DND-41 (cell line): ENCODE measurements around the gene C17orf107.
"Not testable (repeated sequence)": the region's sequence is repeated elsewhere in the genome, so short reads cannot be mapped to it uniquely, and the experiment has no call there.

ENCODE experiments used
- ATAC-seq: fragments of 200-7000 bp; cut with Tn5 transposase; 3 replicates; pipeline ENCODE4 v1.9.1; 2021; ENCODE audit warnings: low read depth; ENCODE audit not compliant: insufficient read depth
- DNase-seq: peaks from one replicate; pipeline ENCODE4 v3.0.0-alpha.2; 2020
- H2AFZ ChIP-seq: 2 replicates; pipeline ENCODE4 v1.6.0; 2012; ENCODE audit warnings: low read depth, low read length
- H3K27ac ChIP-seq: 2 replicates; pipeline ENCODE4 v1.5.1; 2012; ENCODE audit warnings: low read length, inconsistent platforms
- H3K27me3 ChIP-seq: fragments of 200-600 bp; sonication (generic); 2 replicates; pipeline ENCODE4 v1.6.0; 2012; ENCODE audit warnings: low read length, mild to moderate bottlenecking, inconsistent platforms; ENCODE audit not compliant: insufficient read depth, poor library complexity
- H3K36me3 ChIP-seq: 2 replicates; pipeline ENCODE4 v1.5.1; 2012; ENCODE audit warnings: low read length, inconsistent platforms; ENCODE audit not compliant: insufficient read depth
- H3K4me1 ChIP-seq: 2 replicates; pipeline ENCODE4 v1.5.1; 2012; ENCODE audit warnings: mild to moderate bottlenecking, low read length; ENCODE audit not compliant: insufficient read depth
- H3K4me2 ChIP-seq: 2 replicates; pipeline ENCODE4 v1.6.0; 2012; ENCODE audit warnings: mild to moderate bottlenecking, moderate library complexity, low read length, inconsistent platforms; ENCODE audit not compliant: insufficient read depth
- H3K4me3 ChIP-seq, 2 experiments: fragments of 200-600 bp in 1 of 2; shearing (Covaris generic) in 1 of 2; 2 replicates each; pipeline ENCODE4 v1.5.1; 2012 to 2016; ENCODE audit warnings: inconsistent platforms in 2 of 2, low read length in 2 of 2, mild to moderate bottlenecking in 2 of 2, low read depth in 1 of 2, moderate library complexity in 1 of 2
- H3K79me2 ChIP-seq: 2 replicates; pipeline ENCODE4 v1.6.0; 2012; ENCODE audit warnings: low read length, inconsistent platforms; ENCODE audit not compliant: insufficient read depth
- H3K9ac ChIP-seq: 2 replicates; pipeline ENCODE4 v1.6.0; 2012; ENCODE audit warnings: low read depth, mild to moderate bottlenecking, inconsistent platforms, low read length, moderate library complexity
- H3K9me3 ChIP-seq: 2 replicates; pipeline ENCODE4 v1.5.1; 2012; ENCODE audit warnings: low read length, moderate library complexity, mild to moderate bottlenecking, inconsistent platforms; ENCODE audit not compliant: insufficient read depth, severe bottlenecking
- H4K20me1 ChIP-seq: 2 replicates; pipeline ENCODE4 v1.6.0; 2012; ENCODE audit warnings: low read length; ENCODE audit not compliant: insufficient read depth
- CTCF ChIP-seq: IDR thresholded peaks from 2 replicates; pipeline ENCODE4 v1.5.1; 2012; ENCODE audit warnings: borderline replicate concordance, low read length, moderate library complexity, mild to moderate bottlenecking; ENCODE audit not compliant: poor library complexity, severe bottlenecking; ENCODE audit errors: extremely low read depth
- EZH2 ChIP-seq: IDR thresholded peaks from 3 replicates; pipeline ENCODE4 v1.6.1; 2012; ENCODE audit warnings: borderline replicate concordance, low read depth, mild to moderate bottlenecking, moderate library complexity, low read length, inconsistent platforms; ENCODE audit not compliant: severe bottlenecking

C17orf107 gene

DNA sequence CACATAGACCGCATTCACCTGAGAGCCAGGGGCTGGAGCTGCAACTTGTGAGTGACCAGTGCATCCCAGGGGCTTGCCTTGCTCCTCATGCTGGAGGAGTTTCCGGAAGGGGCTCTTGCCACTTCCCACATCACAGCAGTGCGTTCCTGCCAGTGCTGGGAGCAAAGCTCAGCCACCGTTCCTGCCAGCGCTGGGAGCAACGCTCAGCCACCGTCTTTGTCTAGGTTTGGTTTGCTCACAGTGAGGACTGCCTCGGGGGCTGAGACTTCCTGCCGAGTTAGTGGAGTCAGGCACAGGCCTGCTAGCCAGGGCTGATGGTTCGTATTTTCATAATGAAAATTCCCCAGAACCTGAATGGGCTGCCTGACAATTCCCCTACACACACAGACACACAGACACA lies 9.0 kb downstream of the C17orf107 start:
- H3K27ac ChIP-seq = no peak overlapping the region
- no peaks in the 10 kb centered on the region for H3K36me3 ChIP-seq
- ATAC-seq (no peak), DNase-seq (no peak)
- no peaks in the 10 kb centered on the region for H3K79me2 ChIP-seq
- H3K9ac ChIP-seq = no peak overlapping the region
- H4K20me1 ChIP-seq = no peaks in the 10 kb centered on the region
- H2AFZ ChIP-seq = no peak overlapping the region
- H3K27me3 ChIP-seq = no peaks in the 10 kb centered on the region
- TF ChIP-seq EZH2 (no peak), CTCF (no peak)
- H3K4me2 ChIP-seq = no peak overlapping the region
- no peaks in the 10 kb centered on the region for H3K9me3 ChIP-seq
- H3K4me1 ChIP-seq = peaks cover 8% of the 10 kb centered on the region
- H3K4me3 ChIP-seq = no peak overlapping the region

DNA sequence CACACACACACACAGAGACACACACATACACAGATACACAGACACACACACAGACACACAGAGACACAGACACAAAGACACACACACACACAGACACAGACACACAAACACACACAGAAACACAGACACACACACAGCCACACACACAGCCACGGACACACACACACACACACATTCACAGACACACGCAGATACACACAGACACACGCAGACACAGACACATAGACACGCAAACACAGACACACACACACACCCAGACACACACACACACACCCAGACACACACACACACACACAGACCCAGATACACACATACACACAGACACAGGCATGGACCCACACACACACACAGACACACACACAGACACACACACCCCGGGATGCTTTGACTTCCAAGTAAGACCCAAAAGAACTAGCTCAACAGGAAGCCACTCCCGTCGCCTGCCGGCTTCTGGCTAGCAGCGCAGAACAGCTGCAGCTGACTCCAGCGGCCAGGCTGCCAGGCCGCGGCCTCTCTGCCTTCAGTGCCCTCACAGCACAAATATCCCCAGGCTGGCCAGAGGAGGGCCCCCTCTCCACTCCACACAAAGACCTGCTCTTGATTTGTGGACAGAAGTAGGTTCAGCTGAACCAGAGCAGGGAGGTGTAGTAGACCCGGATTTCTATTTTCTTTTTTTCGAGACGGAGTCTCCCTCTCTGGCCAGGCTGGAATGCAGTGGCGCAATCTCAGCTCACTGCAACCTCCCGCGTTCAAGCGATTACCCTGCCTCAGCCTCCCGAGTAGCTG lies 9.6 kb downstream of the C17orf107 start:
- H3K36me3 ChIP-seq = no peaks in the 10 kb centered on the region
- TF ChIP-seq EZH2 (no peak), CTCF (peak; percentile 57)
- H3K9ac ChIP-seq = no peak overlapping the region
- H4K20me1 ChIP-seq = no peaks in the 10 kb centered on the region
- H3K4me2 ChIP-seq = no peak overlapping the region
- no peaks in the 10 kb centered on the region for H3K9me3 ChIP-seq
- H3K27ac ChIP-seq = no peak overlapping the region
- no peaks in the 10 kb centered on the region for H3K79me2 ChIP-seq
- ATAC-seq = peak; percentile 85
- H2AFZ ChIP-seq = no peak overlapping the region
- peak; percentile 61 for DNase-seq
- no peak overlapping the region for H3K4me3 ChIP-seq
- H3K4me1 ChIP-seq = peaks cover 2% of the 10 kb centered on the region
- H3K27me3 ChIP-seq = no peaks in the 10 kb centered on the region

- no peaks in the 10 kb centered on the region for H3K36me3 ChIP-seq
- no peak overlapping the region for H3K9ac ChIP-seq
- no peak overlapping the region for H3K27ac ChIP-seq
- no peaks in the 10 kb centered on the region for H3K9me3 ChIP-seq
- ATAC-seq = no peak
- no peak overlapping the region for H3K4me3 ChIP-seq
- no peak for DNase-seq
- no peaks in the 10 kb centered on the region for H3K27me3 ChIP-seq
- H3K4me1 ChIP-seq = no peaks in the 10 kb centered on the region
- H2AFZ ChIP-seq = no peak overlapping the region
- no peak overlapping the region for H3K4me2 ChIP-seq
- TF ChIP-seq EZH2 (no peak), CTCF (no peak)
- no peaks in the 10 kb centered on the region for H4K20me1 ChIP-seq
- no peaks in the 10 kb centered on the region for H3K79me2 ChIP-seq
Observed at GRCh38 chr17:4913994-4914393, 14.7 kb downstream of the C17orf107 start.

DNA sequence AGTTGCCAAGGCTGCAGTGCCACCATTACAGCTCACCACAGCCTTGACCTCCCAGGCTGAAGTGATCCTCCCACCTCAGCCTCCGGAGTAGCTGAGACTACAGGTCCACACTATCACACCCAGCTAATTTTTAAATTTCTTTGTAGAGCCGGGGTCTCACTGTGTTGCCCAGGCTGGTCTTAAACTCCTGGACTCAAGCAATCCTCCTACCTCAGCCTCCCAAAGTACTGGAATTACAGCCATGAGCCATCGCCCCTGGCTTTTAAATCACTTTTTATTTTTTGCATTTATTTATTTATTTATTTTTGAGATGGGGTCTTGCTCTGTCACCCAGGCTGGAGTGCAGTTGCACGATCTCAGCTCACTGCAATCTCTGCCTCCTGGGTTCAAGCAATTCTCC lies 15.2 kb downstream of the C17orf107 start:
- H3K27me3 ChIP-seq, H3K4me2 ChIP-seq, H3K4me3 ChIP-seq, H2AFZ ChIP-seq, DNase-seq, ATAC-seq, H3K36me3 ChIP-seq, H4K20me1 ChIP-seq, H3K9me3 ChIP-seq, H3K79me2 ChIP-seq, H3K4me1 ChIP-seq, H3K9ac ChIP-seq, H3K27ac ChIP-seq: not testable (repeated sequence)
